T-cell (primary cell): ENCODE results near the gene SERPINE2. TPM values are rescaled to one million over a fixed set of nuclear protein-coding genes. Genes with fewer than 3 reads are reported as not detected.

Experiments used
- ATAC-seq, 4 experiments: fragments of 200-7000 bp in 3 of 4; fragments of 150-1000 bp in 1 of 4; cut with Tn5 transposase; replicated peaks in 1 of 4; 1 replicate in 3 of 4; 2 replicates in 1 of 4; pipeline ENCODE4 v1.10.0; 2021; ENCODE audit warnings: moderate library complexity in 3 of 4, mild to moderate bottlenecking in 2 of 4, moderate number of reproducible peaks in 1 of 4
- CTCF ChIA-PET, 2 donors: fragments of 300-600 bp; sonication (Branson Sonifier 250); formaldehyde crosslinking; loops; one replicate each; lab custom pipeline; 2022; ENCODE audit warnings: antibody characterized with exemption in 2 of 2; lab: Charles Lee
- POLR2A ChIA-PET, 2 donors: fragments of 300-600 bp; sonication (Branson Sonifier 250); formaldehyde crosslinking; loops; one replicate each; lab custom pipeline; 2022; ENCODE audit warnings: antibody characterized with exemption in 2 of 2; lab: Charles Lee
- DNase-seq, 35 experiments: peaks; one replicate each; pipeline versions ENCODE4 v3.0.0 to v3.0.0-alpha.2; 2013 to 2023
- H3K27ac ChIP-seq: one replicate; pipeline ENCODE4 v1.5.1; 2013; ENCODE audit warnings: low read length
- H3K27me3 ChIP-seq, 2 experiments: replicated peaks in 1 of 2; 1 replicate in 1 of 2; 2 replicates in 1 of 2; pipeline versions ENCODE4 v1.6.1 to v1.7.0; 2013; ENCODE audit warnings: low read length in 1 of 2, mixed read lengths in 1 of 2; ENCODE audit not compliant: control insufficient read depth in 2 of 2, insufficient read depth in 2 of 2; ENCODE audit errors: extremely low read depth in 1 of 2
- H3K36me3 ChIP-seq, 2 donors: 1 replicate in 1 of 2; 2 replicates in 1 of 2; pipeline versions ENCODE4 v1.6.1 to v1.7.0; 2013; ENCODE audit warnings: low read length in 1 of 2; ENCODE audit not compliant: control insufficient read depth in 2 of 2, insufficient read depth in 1 of 2; ENCODE audit errors: extremely low read depth in 1 of 2
- H3K4me1 ChIP-seq, 2 experiments: 1 replicate in 1 of 2; 2 replicates in 1 of 2; pipeline versions ENCODE4 v1.6.1 to v1.7.0; 2013; ENCODE audit warnings: low read length in 2 of 2, mixed read lengths in 1 of 2; ENCODE audit not compliant: insufficient read depth in 2 of 2, control insufficient read depth in 1 of 2; ENCODE audit errors: extremely low read depth in 1 of 2
- H3K4me3 ChIP-seq, 2 donors: 1 replicate in 1 of 2; 2 replicates in 1 of 2; pipeline versions ENCODE4 v1.5.1 to v1.7.0; 2013; ENCODE audit warnings: mild to moderate bottlenecking in 2 of 2, low read length in 1 of 2, moderate library complexity in 1 of 2; ENCODE audit not compliant: control insufficient read depth in 1 of 2; ENCODE audit errors: extremely low read depth in 1 of 2
- H3K9me3 ChIP-seq: 2 replicates; pipeline ENCODE4 v1.7.0; 2013
- H3K27ac Mint-ChIP-seq, 2 donors: one replicate each; pipeline ENCODE4 v1.8.0; 2020 to 2021; ENCODE audit warnings: mild to moderate bottlenecking in 2 of 2, mixed read lengths in 2 of 2
- H3K27me3 Mint-ChIP-seq, 2 donors: one replicate each; pipeline ENCODE4 v1.8.0; 2021 to 2022; ENCODE audit warnings: mixed read lengths in 2 of 2
- H3K36me3 Mint-ChIP-seq: one replicate; pipeline ENCODE4 v1.8.0; 2021; ENCODE audit warnings: mixed read lengths
- H3K4me1 Mint-ChIP-seq, 3 donors: one replicate each; pipeline ENCODE4 v1.8.0; 2020 to 2022; ENCODE audit warnings: mixed read lengths in 3 of 3, mild to moderate bottlenecking in 1 of 3
- H3K4me3 Mint-ChIP-seq, 3 donors: one replicate each; pipeline ENCODE4 v1.8.0; 2020 to 2022; ENCODE audit warnings: mild to moderate bottlenecking in 3 of 3, mixed read lengths in 3 of 3, moderate library complexity in 3 of 3
- H3K9me3 Mint-ChIP-seq, 3 donors: one replicate each; pipeline ENCODE4 v1.8.0; 2020 to 2022; ENCODE audit warnings: mixed read lengths in 3 of 3
- WGBS: methylation state at CpG from one replicate; pipeline ENCODE4 v1.1.5; 2013; ENCODE audit warnings: missing lambda C conversion rate; ENCODE audit not compliant: insufficient coverage; 5-methylcytosine and 5-hydroxymethylcytosine counted together
- total RNA-seq, 35 experiments: library from RNA in 6 of 35; stranded (reverse) in 6 of 35; fragments of 120-200 nt in 1 of 35; gene quantifications; one replicate each; pipeline versions ENCODE4 v1.2.1 to v1.2.4 and lab custom pipeline; 2013 to 2026

SERPINE2 gene
- 1 to 10 TPM; 2.0 to 7.5 (median 4.1) TPM for total RNA-seq
- total RNA-seq (2013): 2.4 TPM
- total RNA-seq (lab: John Stamatoyannopoulos, UW): 1.1 to 78.7 (median 10.0) reads per million in 29 experiments

- ATAC-seq (peak; percentile 72 to 81 (median 78)), DNase-seq (peak in 30 of 35 experiments; percentile 3 to 59 (median 24))
- H3K4me1 ChIP-seq: peaks cover 5 to 14% of the 10 kb centered on the region in 2 experiments
- H3K27me3 ChIP-seq: peaks cover 0 to 32% of the 10 kb centered on the region in 2 experiments
- Mint-ChIP-seq H3K27ac (peak within 1 kb of the TSS in 1 of 2 donors; percentile 77), H3K4me3 (peak within 1 kb of the TSS; percentile 87 to 91 (median 89)), H3K9me3 (no peaks in the 10 kb centered on the region), H3K4me1 (peaks cover 21 to 34% (median 21%) of the 10 kb centered on the region in 3 donors), H3K27me3 (peaks cover 23 to 60% of the 10 kb centered on the region in 2 donors), H3K36me3 (no peaks in the 10 kb centered on the region)
- WGBS: 1% methylated on average over 91 of the region's 91 CpGs
- no peaks in the 10 kb centered on the region for H3K9me3 ChIP-seq
- CTCF ChIA-PET: interaction anchor here in 1 of 2 donors (0.6 kb wide), 1 partner anchor 14 kb away, joined by 4 read pairs; no protein-coding TSS in a partner anchor
- no peak within 1 kb of the TSS for H3K27ac ChIP-seq
- POLR2A ChIA-PET: no interaction called here
- peak within 1 kb of the TSS; percentile 50 to 87 for H3K4me3 ChIP-seq
- no peaks in the 10 kb centered on the region for H3K36me3 ChIP-seq
Observed at GRCh38 chr2:224039080-224039769, at the start of gene SERPINE2. Gene SERPINE2 (minus strand): TSS chr2:224039286. CDS start chr2:224001900, 37,386 bp downstream.

- POLR2A ChIA-PET: no interaction called here
- Mint-ChIP-seq H3K36me3 (no peaks in the 10 kb centered on the region), H3K27ac (no peak overlapping the region), H3K4me1 (no peaks in the 10 kb centered on the region), H3K9me3 (no peaks in the 10 kb centered on the region), H3K4me3 (no peak overlapping the region), H3K27me3 (no peaks in the 10 kb centered on the region)
- Histone ChIP-seq H3K9me3 (no peaks in the 10 kb centered on the region), H3K27ac (no peak overlapping the region), H3K4me3 (no peak overlapping the region), H3K27me3 (no peaks in the 10 kb centered on the region), H3K4me1 (no peaks in the 10 kb centered on the region), H3K36me3 (no peaks in the 10 kb centered on the region)
- WGBS: no CpG with 5 or more reads among the region's 3 CpGs
- CTCF ChIA-PET: no interaction called here
- no peak for DNase-seq
- no peak for ATAC-seq
Observed at GRCh38 chr2:224086226-224086914, 47.3 kb upstream of the SERPINE2 start.

- DNase-seq (no peak), ATAC-seq (no peak)
- Histone ChIP-seq H3K4me3 (no peak overlapping the region), H3K9me3 (no peaks in the 10 kb centered on the region), H3K27me3 (no peaks in the 10 kb centered on the region), H3K4me1 (no peaks in the 10 kb centered on the region), H3K27ac (no peak overlapping the region), H3K36me3 (no peaks in the 10 kb centered on the region)
- Mint-ChIP-seq H3K9me3 (no peaks in the 10 kb centered on the region), H3K27me3 (no peaks in the 10 kb centered on the region), H3K36me3 (no peaks in the 10 kb centered on the region), H3K27ac (no peak overlapping the region), H3K4me1 (no peaks in the 10 kb centered on the region), H3K4me3 (no peak overlapping the region)
- CTCF ChIA-PET: no interaction called here
- POLR2A ChIA-PET: no interaction called here
- WGBS: no CpG with 5 or more reads among the region's 3 CpGs
Observed at GRCh38 chr2:224085811-224086210, 46.7 kb upstream of the SERPINE2 start.

- Histone ChIP-seq H3K27ac (no peak overlapping the region), H3K4me1 (no peaks in the 10 kb centered on the region), H3K27me3 (no peaks in the 10 kb centered on the region), H3K9me3 (no peaks in the 10 kb centered on the region), H3K4me3 (no peak overlapping the region), H3K36me3 (no peaks in the 10 kb centered on the region)
- H3K4me1 Mint-ChIP-seq: no peaks in the 10 kb centered on the region
- ChIA-PET CTCF (no interaction called here), POLR2A (no interaction called here)
- H3K36me3 Mint-ChIP-seq: no peaks in the 10 kb centered on the region
- WGBS: no CpG with 5 or more reads among the region's 2 CpGs
- H3K9me3 Mint-ChIP-seq: no peaks in the 10 kb centered on the region
- H3K27me3 Mint-ChIP-seq: no peaks in the 10 kb centered on the region
- no peak overlapping the region for H3K4me3 Mint-ChIP-seq
- ATAC-seq (no peak), DNase-seq (no peak)
- H3K27ac Mint-ChIP-seq: no peak overlapping the region
Observed at GRCh38 chr2:224085246-224085645, 46.2 kb upstream of the SERPINE2 start.

GRCh38 chr2:224084266-224084892, 45.3 kb upstream of the SERPINE2 start:
- Mint-ChIP-seq H3K36me3 (no peaks in the 10 kb centered on the region), H3K9me3 (no peaks in the 10 kb centered on the region), H3K27ac (no peak overlapping the region), H3K4me1 (no peaks in the 10 kb centered on the region), H3K27me3 (no peaks in the 10 kb centered on the region), H3K4me3 (no peak overlapping the region)
- POLR2A ChIA-PET: interaction anchor here in 1 of 2 donors (0.6 kb wide), 1 partner anchor 230 kb away, joined by 4 read pairs; no protein-coding TSS in a partner anchor
- no peak for ATAC-seq
- CTCF ChIA-PET: no interaction called here
- Histone ChIP-seq H3K27me3 (no peaks in the 10 kb centered on the region), H3K27ac (no peak overlapping the region), H3K9me3 (no peaks in the 10 kb centered on the region), H3K36me3 (no peaks in the 10 kb centered on the region), H3K4me1 (no peaks in the 10 kb centered on the region), H3K4me3 (no peak overlapping the region)
- no peak for DNase-seq
- no CpG with 5 or more reads among the region's 3 CpGs for WGBS

GRCh38 chr2:224083638-224084037, 44.6 kb upstream of the SERPINE2 start:
- Mint-ChIP-seq H3K9me3 (no peaks in the 10 kb centered on the region), H3K27ac (no peak overlapping the region), H3K4me3 (no peak overlapping the region), H3K4me1 (no peaks in the 10 kb centered on the region), H3K27me3 (no peaks in the 10 kb centered on the region), H3K36me3 (no peaks in the 10 kb centered on the region)
- ChIA-PET POLR2A (interaction anchor here in 1 of 2 donors (0.6 kb wide), 1 partner anchor 231 kb away, joined by 4 read pairs; no protein-coding TSS in a partner anchor), CTCF (no interaction called here)
- no peaks in the 10 kb centered on the region for H3K27me3 ChIP-seq
- ATAC-seq: no peak
- DNase-seq: no peak
- no peak overlapping the region for H3K27ac ChIP-seq
- WGBS: no CpG with 5 or more reads among the region's 2 CpGs
- H3K36me3 ChIP-seq: no peaks in the 10 kb centered on the region
- H3K4me3 ChIP-seq: no peak overlapping the region
- H3K4me1 ChIP-seq: no peaks in the 10 kb centered on the region
- no peaks in the 10 kb centered on the region for H3K9me3 ChIP-seq
